Islet of Langerhans (tissue), 1 donor: ENCODE measurements around the gene AVL9.

Experiments
- FAIRE-seq: peaks from one replicate; lab custom pipeline; 2011; peaks lifted over from hg19 to GRCh38; lab: Jason Lieb, UNC

Gene AVL9

DNA sequence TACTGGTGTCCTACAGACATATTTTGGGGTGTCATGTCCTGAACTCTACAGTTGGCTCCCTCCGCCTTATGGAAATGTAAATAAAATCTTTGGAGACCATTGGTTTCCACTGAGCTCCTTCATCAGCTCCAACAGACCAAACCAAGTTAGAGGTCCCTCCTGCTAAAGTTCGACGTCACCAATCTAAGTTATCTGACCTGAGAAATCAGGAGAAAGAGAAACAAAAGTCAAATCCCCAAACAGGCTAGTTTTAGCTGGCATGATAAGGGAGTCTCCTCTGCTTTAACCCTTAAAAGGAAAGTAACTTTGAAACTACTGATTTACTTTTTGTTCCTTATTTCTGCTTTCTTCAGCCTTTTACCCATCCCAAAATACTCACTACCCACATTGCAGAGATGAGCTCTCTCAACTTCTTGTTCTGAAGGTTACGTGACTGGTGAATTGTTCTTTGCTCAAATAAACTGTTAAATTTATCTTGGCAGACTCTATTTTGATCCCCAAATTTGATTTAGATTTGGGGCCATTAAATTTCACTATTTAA is 39.9 kb downstream of the AVL9 start:
- FAIRE-seq: no peak

DNA sequence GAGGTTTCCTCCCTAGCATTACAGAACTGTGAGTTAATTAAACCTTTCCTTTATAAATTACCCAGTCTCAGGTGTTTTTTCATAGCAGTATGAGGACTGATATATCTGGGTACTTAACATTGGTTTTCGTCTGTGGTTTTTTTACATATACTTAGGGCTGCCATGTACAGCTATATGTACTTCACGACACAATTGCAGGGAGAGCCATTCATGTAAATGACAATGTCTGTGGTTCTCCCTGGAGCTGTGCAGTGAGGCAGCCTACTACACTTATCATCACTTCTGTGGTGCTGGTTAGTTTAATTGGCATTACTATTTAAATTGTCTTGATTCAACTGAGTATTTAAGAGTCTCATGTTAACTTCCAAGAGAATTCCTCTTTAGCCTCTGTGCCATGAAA is 40.7 kb downstream of the AVL9 start:
- no peak for FAIRE-seq

DNA sequence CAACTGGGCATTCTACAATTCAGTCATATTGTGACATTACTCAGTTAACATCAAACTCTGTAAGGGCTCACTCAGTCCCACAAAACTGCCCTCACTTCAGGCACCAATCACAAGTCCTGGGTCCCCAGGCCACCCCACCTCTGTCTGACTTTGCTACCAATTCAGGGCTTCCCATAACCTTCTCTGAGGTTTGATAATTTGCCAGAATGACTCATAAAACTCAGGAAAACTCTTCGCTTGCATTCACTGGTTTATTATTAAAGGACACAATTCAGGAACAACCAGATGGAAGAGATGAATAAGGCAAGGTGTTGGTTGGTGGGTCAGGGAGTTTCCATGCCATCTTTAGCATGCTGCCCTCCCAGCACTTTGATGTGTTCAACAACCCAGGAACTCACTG is 41.3 kb downstream of the AVL9 start:
- FAIRE-seq: no peak

DNA sequence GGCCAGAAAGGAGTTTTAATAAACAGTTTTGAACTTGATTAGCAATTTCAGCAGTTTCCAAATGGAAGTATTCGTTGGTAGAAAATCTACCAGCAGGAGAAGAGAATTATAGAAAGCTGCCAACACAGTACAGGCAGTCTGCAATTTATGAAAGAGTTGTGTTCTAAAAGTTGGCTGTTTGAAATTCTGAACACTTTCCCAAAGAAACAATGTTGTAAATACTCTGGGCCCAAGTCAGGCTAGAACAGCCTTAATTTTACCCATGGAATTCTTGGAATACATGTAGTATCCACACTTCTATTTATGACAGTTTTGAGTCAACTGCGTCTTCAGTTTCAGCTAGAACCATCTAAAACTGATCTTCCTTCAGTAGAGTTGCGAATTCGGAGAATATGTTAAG is 42.5 kb downstream of the AVL9 start:
- FAIRE-seq: no peak

DNA sequence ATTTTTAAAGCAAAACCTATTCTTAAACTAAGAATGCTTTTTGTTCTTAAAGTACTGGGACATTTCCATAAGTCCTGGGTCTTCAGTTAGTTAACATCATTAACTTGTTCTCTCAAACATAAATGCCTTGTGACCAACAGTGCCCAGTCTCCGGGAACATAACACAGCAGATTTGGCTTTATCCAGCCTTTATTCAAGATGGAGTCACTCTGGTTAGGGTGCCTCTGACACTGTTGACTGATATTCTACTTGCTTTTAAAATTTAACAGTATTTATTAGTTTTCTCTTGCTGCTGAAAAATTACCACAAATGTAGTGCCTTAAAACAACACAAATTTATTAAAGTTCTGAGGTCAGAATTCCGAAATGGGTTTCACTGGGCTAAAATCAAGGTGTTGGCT is 44.1 kb downstream of the AVL9 start:
- no peak for FAIRE-seq

DNA sequence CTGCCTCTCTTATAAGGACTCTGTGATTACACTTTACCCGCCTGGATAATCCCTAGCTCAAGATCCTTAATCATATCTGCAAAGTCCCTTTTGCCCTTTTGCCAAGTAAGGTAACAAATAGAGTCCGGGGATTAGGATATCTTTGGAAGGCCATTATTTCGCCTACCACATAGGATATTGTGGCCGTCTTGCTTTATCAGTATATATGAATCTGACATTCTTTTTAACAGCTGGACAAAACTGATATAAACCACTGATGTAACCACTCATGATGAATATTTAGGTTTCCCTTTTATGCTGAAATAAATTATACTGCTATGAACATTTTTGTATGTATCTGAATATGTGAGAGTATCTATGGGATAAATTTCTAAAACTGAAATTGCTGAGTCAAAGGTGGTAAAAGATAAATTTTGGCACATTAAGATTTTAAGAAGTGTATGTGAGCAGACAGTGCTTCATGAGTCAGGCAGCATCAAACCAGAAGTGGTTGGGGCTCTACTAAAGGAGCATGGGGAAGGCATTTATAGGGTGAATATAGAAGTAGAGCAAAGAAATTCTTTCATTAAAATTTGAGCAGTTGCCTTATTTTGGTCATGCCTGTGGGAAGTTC is 44.7 kb downstream of the AVL9 start:
- FAIRE-seq: no peak

DNA sequence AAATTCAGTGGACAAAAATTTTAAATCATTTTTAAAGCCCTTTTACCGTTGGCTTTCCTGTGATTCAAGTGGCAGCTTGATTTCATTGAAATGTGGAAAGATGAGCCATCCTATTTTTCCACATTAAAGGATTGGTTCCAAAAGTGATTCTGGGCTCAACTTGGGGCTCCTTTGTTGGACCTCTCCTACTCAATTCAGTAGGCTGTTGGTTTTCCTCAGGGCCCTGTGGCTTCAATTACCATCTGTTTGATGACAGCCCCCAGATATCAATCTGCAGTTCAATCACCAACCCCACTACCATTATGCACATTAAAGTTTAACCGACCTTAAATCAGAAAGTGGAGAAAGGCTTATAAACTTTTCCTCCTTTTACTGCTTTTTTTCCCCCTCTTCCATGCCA is 47.3 kb downstream of the AVL9 start:
- FAIRE-seq: no peak

DNA sequence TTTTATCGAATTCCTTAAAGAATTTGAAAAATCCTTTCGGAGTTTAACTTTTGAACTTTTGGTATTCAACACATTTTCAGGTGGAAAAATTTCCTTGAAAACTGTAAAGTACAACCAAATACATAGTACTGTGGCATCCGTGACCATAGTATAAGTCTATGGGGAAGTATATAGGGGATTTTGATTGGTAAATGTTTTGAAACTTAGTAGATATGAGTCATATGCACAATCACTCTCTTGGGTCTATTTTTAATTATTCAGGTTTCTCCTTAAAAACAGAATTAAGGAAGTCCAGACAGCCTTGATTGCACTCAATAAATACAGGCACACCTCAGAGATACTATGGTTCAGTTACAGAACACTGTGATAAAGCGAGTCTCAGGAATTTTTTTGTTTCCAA is 64.2 kb downstream of the AVL9 start:
- FAIRE-seq: no peak

DNA sequence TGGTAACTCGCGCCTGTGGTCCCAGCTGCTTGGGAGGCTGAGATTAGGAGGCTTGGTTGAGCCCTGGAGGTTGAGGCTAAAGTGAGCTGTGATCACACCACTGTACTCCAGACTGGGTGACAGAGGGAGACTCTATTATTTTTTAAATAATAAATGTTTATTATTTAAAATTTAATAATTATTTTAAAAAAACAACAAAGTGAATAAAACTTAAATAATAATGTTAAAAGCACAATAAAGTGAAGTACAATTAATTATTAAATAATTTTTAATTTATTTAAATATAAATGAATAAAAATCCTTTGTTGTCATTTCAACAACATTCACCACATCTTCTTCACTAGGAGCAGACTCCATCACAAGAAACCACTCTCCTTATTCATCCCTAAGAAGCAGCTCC is 64.8 kb downstream of the AVL9 start:
- FAIRE-seq: no peak

DNA sequence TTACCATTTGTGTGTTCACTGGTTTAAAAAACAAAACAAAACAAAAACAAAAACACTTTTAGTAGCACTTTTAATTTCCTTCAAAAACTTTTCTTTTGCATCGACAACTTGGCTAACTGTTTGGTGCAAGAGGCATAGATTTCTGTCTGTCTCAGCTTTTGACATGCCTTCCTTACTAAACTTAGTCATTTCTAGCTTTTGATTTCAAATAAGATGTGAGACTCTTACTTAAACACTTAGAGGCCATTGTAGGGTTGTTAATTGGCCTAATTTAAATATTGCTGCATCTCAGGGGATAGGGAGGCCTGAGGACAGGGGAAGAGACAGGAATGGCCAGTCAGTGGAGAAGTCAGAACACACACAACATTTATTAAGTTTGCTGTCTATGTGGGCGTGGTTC is 66.3 kb downstream of the AVL9 start:
- no peak for FAIRE-seq

DNA sequence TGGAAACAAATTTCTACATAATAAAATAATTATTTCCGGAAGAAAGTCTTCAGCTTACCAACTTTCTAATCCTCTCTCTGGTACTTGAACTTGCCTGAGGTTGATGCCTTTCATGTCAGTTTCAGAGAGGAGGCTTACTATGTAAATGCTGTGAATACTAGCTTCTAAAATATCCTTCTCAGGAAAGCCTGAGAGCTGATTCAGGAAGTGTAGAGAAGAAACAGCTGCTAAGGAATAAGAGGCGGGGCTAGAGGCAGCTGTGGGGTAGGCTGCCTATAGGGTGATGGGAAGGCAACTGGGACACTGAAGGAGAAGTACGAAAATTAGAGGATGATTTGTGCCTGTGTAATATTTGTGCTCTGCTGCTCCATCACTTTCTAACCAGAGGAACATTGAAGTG is 69.3 kb downstream of the AVL9 start:
- FAIRE-seq: no peak

DNA sequence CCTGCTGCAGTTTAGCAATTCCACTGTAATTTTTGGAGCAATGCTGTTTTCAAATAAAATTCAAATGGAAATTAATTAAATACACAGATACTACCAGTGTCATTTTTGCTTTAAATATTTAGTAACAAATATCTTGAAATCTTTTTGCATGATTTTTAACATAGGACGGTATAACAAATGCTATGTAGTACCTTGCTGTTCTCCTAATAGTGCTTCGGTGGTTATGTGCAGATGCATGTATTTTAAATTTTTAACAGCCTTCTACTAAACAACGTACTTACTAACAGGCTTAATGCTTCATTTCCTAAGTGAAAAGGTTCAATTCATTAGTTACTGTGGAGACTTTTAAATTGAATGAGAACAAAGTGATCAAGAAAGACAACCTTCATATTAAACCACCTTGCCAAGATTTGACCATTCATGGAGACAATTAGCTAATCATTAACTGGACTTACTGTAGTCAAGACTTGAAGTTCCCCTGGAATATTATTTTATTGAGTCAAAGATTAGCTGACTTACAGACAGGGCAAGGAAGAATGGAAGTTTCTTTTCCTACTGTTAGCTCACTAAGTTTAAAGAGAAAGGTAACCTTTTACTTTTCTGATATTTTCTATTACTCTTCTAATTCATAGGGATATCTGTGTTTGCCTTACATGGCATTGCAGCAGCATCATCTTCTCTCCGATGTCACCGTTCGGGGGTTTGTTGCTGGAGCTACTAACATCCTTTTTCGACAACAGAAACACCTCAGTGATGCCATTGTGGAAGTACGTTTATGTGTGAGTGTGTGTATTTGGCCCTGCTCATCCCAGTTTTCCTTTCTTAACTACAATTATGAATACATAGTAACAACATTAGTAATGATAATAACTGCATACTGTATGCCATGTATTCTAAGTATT is 74.3 kb downstream of the AVL9 start:
- FAIRE-seq: peak; percentile 93

DNA sequence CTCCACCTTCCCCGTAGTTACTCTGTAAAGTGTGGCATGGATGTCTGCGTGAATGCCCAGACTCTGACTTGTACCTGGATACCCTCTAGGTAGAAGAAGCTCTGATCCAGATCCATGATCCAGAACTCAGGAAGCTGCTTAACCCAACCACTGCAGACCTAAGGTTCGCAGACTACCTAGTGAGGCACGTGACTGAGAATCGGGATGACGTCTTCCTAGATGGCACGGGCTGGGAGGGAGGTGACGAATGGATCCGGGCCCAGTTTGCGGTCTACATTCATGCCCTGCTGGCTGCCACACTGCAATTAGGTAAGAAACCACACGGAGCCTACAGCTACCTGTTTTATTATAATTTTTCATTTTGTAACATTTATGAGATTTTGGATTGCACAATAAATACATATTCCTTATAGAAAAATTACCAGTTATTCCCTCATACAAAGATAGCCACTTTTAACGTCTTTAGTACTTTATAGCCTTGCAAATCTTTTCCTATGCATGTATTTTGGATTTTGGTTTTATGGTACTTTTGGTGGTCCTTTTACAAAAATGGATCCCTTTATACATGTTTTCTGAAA is 77.9 kb downstream of the AVL9 start:
- no peak for FAIRE-seq

DNA sequence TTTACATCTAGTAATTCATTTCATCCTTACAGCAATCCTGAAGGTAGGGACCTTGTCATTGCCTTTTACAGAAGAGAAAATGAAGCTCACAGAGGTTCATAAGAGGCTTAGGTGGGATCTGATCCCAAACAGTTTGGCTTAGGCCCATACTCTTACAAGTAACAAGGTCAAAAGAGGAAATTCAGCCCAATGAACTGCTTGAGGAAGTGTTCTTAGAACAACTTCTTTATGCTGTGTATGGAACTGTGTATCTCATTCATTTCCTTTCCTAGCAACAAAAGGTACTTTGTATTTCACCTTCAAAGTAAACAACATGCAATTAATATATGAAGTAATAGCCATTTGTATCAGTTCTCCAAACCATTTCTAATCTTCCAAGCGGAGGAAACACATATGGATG is 79.3 kb downstream of the AVL9 start:
- FAIRE-seq: no peak

DNA sequence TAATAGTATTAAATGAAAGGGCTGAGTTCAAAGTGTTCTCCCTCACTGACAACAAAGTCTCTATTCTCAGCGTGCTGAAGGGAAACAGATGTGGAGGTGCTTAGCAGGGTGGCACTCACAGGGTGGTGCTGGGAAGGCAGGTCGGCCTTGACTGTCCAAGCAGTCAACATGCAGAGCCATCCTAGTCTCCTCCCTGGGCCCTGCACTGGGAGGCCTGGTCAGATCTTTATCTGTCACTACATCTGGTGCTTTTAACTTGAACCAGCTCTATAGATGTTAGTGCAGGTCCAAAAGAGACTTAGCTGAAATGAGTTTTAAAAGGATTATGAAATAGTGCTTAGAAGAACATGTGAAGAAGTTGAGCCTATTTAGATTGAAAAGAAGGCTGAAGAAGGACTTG is 82.1 kb downstream of the AVL9 start:
- FAIRE-seq: no peak

DNA sequence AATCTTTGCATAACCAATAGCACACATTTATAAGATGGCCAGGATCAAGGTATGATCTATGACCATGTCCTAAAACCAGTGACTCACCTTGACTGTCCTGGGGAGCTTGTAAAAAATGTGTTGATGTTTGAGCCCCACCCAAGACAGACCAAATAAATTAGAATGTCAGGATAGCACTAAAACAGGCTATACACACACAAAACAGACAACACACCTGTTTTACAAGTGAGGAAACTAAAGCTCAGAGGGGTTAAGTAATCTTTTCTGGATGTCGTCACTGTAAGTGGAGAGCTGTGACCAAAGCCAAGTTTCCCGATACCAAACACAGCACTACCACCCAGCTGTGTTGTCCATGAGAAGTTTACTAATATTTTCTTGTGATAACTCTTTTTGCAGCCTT is 84.5 kb downstream of the AVL9 start:
- FAIRE-seq: no peak

DNA sequence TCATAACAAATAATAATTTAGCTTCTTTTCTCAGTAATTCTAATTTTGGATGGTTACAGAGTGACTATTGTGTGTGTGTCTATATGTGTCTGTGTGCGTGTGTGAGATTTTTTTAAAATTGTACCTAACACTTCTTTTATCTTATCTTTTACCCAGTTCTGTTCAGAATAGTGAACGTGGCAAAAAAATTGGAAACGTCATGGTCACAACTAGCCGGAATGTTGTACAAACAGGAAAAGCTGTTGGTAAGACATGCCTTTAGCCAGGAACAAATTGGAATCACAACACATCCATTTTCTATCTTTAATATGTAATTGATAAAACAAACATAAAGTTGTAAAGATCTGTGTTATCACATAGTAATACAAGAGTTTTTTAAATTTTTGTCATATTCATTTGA is 85.4 kb downstream of the AVL9 start:
- no peak for FAIRE-seq

DNA sequence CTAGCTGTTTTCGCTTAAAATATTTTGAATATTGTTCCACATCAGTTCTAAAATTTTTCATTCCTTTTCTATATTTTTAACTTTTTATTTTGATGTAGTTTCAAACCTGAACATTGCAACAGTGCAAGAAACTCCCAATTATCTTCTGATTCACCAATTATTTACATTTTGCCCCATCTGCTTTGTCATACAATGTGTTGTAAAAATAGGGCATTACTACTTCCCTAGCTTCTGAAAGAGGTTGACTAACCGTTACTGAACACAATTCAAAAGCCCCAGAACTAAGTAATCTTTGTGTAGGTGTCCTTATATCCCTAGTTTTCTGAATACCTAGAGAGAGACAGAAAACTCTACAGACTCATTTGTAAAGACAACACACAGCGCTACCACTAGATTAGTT is 86.7 kb downstream of the AVL9 start:
- FAIRE-seq: no peak

DNA sequence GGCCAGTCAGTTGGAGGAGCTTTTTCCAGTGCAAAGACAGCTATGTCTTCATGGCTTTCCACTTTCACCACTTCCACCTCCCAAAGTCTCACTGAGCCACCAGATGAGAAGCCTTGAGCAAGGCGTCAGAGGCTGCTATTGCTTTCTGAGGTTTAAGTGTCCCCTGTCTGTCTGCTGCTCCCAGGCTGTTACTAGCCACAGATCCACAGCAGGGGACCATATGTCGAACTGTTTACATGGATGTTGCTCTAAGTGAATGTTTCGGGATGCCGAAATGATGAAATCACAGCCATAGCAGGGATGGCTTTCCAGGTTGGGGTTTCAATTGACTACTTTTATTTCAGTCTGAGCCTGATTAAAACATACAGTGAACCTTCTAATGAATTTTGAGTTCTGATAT is 88.5 kb downstream of the AVL9 start:
- no peak for FAIRE-seq

DNA sequence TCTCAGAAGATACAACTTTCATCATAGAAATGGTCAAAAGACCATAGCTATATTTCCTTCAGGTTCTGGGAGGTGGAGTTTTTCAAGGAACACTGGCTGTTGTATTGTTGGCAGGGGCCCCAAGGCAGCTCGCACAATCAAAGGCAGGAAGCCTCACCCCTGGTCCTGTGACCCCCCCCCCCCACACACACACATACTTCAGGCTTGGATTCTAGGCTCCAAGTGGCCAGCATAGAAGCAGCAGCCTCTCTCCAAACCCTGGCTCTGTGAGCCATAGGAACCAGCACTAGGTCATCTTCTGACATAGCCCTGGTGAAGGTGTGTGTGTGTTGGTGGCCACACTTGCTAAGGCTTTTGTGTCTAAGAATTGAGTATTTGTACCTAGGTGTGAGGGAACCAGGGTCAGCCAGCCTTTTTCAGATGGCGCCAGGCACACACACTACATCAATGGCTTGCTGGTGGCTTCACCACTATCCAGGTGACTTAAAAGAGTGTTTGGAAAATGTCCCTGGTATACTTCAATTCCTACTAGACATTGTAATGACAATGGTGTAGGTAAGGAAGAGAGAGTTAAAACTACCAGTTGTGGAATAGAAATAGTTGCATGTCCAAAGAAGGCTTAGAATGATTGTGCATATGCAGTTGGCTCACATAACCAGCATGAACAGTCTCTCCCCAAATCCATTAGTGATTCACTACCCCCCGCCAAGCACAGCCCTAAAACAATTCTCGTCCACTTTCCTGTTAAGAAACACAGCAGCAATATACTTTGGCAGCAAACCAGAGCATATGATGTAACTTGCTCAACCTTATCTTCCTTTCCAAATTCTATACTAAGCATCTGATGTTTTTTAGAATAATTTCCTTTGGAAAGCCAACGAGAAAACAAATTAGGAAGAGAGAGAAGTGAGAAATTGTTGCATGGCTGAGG is 91.3 kb downstream of the AVL9 start:
- no peak for FAIRE-seq

DNA sequence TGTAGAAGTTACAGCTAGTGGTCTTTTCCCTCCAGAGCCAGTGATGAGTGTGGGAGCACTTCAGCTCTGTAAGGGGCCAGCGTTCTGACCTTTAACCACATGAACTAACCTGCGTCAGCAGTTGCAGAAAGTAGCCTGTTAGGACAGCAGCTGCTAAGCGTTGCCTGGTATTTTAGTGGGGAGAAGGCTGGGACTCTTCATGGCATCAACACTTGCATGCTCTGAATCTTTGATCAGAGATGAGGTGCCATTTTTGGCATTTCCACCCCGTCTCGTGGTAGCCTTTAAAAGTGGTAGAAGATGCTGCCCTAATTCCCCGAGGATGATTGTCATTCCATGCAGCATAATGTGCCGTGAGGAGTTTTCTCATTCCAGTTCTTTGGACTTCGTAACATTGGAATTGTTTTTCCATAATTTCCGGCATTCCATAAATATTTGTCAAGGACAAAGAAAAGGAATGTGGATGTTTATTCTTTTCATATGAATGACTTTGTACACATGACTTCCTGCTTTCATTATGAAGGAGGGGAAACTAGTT is 92.2 kb downstream of the AVL9 start:
- no peak for FAIRE-seq

DNA sequence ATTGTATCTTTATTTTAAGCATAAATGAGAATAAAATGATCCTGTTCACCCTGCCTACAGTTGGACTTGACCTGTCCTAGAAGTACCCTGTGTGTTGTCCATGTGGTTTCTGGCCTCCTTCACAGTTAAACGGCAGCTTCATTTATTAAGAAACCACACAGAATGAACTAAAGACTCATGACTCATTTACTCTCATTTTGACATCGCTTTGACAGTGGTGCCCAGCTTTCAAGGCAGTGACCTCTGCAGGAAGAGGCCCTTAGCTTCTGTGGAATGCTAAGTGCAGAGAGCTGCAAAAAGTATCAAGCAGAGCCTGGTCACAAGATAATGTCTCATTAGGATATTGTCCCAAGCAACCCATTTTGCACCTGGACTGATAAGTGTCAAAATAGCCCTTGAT is 93.4 kb downstream of the AVL9 start:
- no peak for FAIRE-seq
